H1 (cell line): ENCODE data around the gene CHRNA4. TPM values are rescaled to one million over a fixed set of nuclear protein-coding genes. Genes with fewer than 3 reads are reported as not detected.

Experiments used
- CTCF ChIA-PET: fragments of 300-600 bp; sonication (Branson Sonifier 250); formaldehyde crosslinking; loops from one replicate; lab custom pipeline; 2021; ENCODE audit not compliant: partially characterized antibody; lab: Charles Lee
- POLR2A ChIA-PET: fragments of 300-600 bp; sonication (Branson Sonifier 250); formaldehyde crosslinking; loops from one replicate; lab custom pipeline; 2021; ENCODE audit warnings: inconsistent platforms; ENCODE audit not compliant: partially characterized antibody; lab: Charles Lee
- DNase-seq, 2 experiments: peaks; one replicate each; pipeline versions ENCODE4 v3.0.0 to v3.0.0-alpha.2; 2010 to 2022; ENCODE audit warnings: low spot score in 2 of 2, low read depth in 1 of 2, mixed read lengths in 1 of 2
- FAIRE-seq: peaks from 2 replicates; lab custom pipeline; 2011; peaks lifted over from hg19 to GRCh38; lab: Jason Lieb, UNC
- H2AFZ ChIP-seq: 2 replicates; pipeline ENCODE4 v1.8.1; 2012; ENCODE audit warnings: low read length, inconsistent platforms
- H2AK5ac ChIP-seq: 2 replicates; pipeline ENCODE4 v1.6.1; 2013; ENCODE audit warnings: low read depth, low read length
- H2BK120ac ChIP-seq: replicated peaks from 2 replicates; pipeline ENCODE3; 2013; ENCODE audit warnings: low read depth, low read length, inconsistent platforms
- H2BK12ac ChIP-seq: 2 replicates; pipeline ENCODE4 v1.6.1; 2013; ENCODE audit warnings: low read depth, low read length
- H2BK15ac ChIP-seq: 2 replicates; pipeline ENCODE4 v1.6.1; 2013; ENCODE audit warnings: low read length
- H2BK20ac ChIP-seq: 2 replicates; pipeline ENCODE4 v1.6.1; 2013; ENCODE audit warnings: low read length
- H2BK5ac ChIP-seq: 2 replicates; pipeline ENCODE4 v1.6.1; 2013; ENCODE audit warnings: low read depth, low read length
- H3K14ac ChIP-seq: 2 replicates; pipeline ENCODE4 v1.6.1; 2013; ENCODE audit warnings: inconsistent platforms; ENCODE audit not compliant: insufficient read length
- H3K18ac ChIP-seq: 2 replicates; pipeline ENCODE4 v1.6.1; 2013; ENCODE audit warnings: low read length; ENCODE audit errors: extremely low read depth
- H3K23ac ChIP-seq: 2 replicates; pipeline ENCODE4 v1.6.1; 2013; ENCODE audit warnings: inconsistent platforms; ENCODE audit not compliant: insufficient read length
- H3K23me2 ChIP-seq: 2 replicates; pipeline ENCODE4 v1.6.1; 2013; ENCODE audit warnings: low read depth, low read length
- H3K27ac ChIP-seq: 2 replicates; pipeline ENCODE4 v1.6.1; 2011; ENCODE audit warnings: low read depth, low read length, inconsistent platforms
- H3K27me3 ChIP-seq, 4 experiments: replicated peaks in 1 of 4; 1 replicate in 1 of 4; 2 replicates in 3 of 4; pipeline versions ENCODE4 v1.6.1 to v1.8.1; 2011 to 2013; ENCODE audit warnings: low read length in 3 of 4, mild to moderate bottlenecking in 3 of 4, inconsistent platforms in 2 of 4, mixed read lengths in 2 of 4, moderate library complexity in 1 of 4; ENCODE audit not compliant: control insufficient read depth in 3 of 4, insufficient read depth in 3 of 4; ENCODE audit errors: extremely low read depth in 1 of 4
- H3K36me3 ChIP-seq, 4 experiments: 2 replicates each; pipeline versions ENCODE4 v1.6.1 to v1.8.1; 2011 to 2013; ENCODE audit warnings: mild to moderate bottlenecking in 4 of 4, low read length in 3 of 4, moderate library complexity in 2 of 4, control low read depth in 1 of 4, inconsistent platforms in 1 of 4; ENCODE audit not compliant: insufficient read depth in 4 of 4, control insufficient read depth in 2 of 4
- H3K4ac ChIP-seq: replicated peaks from 2 replicates; pipeline ENCODE3; 2013; ENCODE audit warnings: low read length, low read depth, mixed read lengths, inconsistent platforms; ENCODE audit not compliant: insufficient read length
- H3K4me1 ChIP-seq, 4 experiments: replicated peaks in 1 of 4; 1 replicate in 1 of 4; 2 replicates in 3 of 4; pipeline versions ENCODE4 v1.6.1 to v1.8.1; 2011 to 2013; ENCODE audit warnings: low read length in 3 of 4, inconsistent platforms in 2 of 4, mixed read lengths in 1 of 4; ENCODE audit not compliant: insufficient read depth in 4 of 4, control insufficient read depth in 3 of 4
- H3K4me2 ChIP-seq, 2 experiments: 2 replicates each; pipeline versions ENCODE4 v1.6.1 to v1.8.1; 2011 to 2013; ENCODE audit warnings: low read depth in 2 of 2, low read length in 2 of 2, control low read depth in 1 of 2, inconsistent platforms in 1 of 2, mild to moderate bottlenecking in 1 of 2; ENCODE audit not compliant: insufficient read depth in 1 of 2
- H3K4me3 ChIP-seq, 4 experiments: fragments of 200-600, 300-600 bp in 1 of 4; sonication (generic), shearing (Covaris generic), sonication (Bioruptor Twin) in 1 of 4; 2 replicates each; pipeline versions ENCODE4 v1.5.1 to v1.8.1; 2011 to 2016; ENCODE audit warnings: low read length in 4 of 4, low read depth in 3 of 4, control low read depth in 2 of 4, inconsistent platforms in 2 of 4, mild to moderate bottlenecking in 2 of 4, mixed read lengths in 1 of 4, moderate library complexity in 1 of 4; ENCODE audit not compliant: insufficient read depth in 2 of 4; ENCODE audit errors: extremely low read depth in 1 of 4
- H3K56ac ChIP-seq: replicated peaks from 2 replicates; pipeline ENCODE3; 2013; ENCODE audit warnings: low read depth, mild to moderate bottlenecking, mixed read lengths, low read length, inconsistent platforms; ENCODE audit not compliant: insufficient read length
- H3K79me1 ChIP-seq: 2 replicates; pipeline ENCODE4 v1.6.1; 2013; ENCODE audit warnings: low read depth, low read length, control low read depth
- H3K79me2 ChIP-seq, 2 experiments: 2 replicates each; pipeline versions ENCODE4 v1.6.1 to v1.8.1; 2012 to 2013; ENCODE audit warnings: low read length in 2 of 2, mild to moderate bottlenecking in 2 of 2, inconsistent platforms in 1 of 2; ENCODE audit not compliant: insufficient read depth in 2 of 2, control insufficient read depth in 1 of 2
- H3K9ac ChIP-seq, 4 experiments: replicated peaks in 1 of 4; 1 replicate in 1 of 4; 2 replicates in 3 of 4; pipeline versions ENCODE4 v1.6.1 to v1.8.1; 2011 to 2013; ENCODE audit warnings: low read depth in 3 of 4, low read length in 3 of 4, control low read depth in 2 of 4, mild to moderate bottlenecking in 2 of 4, moderate library complexity in 2 of 4, inconsistent platforms in 1 of 4; ENCODE audit errors: extremely low read depth in 1 of 4
- H3K9me3 ChIP-seq, 2 experiments: 2 replicates each; pipeline versions ENCODE4 v1.6.1 to v1.8.1; 2012 to 2013; ENCODE audit warnings: mild to moderate bottlenecking in 2 of 2, moderate library complexity in 2 of 2, control low read depth in 1 of 2, inconsistent platforms in 1 of 2, low read depth in 1 of 2, low read length in 1 of 2, mixed read lengths in 1 of 2; ENCODE audit not compliant: insufficient read depth in 2 of 2
- H4K20me1 ChIP-seq, 2 experiments: replicated peaks in 1 of 2; 2 replicates each; pipeline versions ENCODE3 to v1.8.1; 2011 to 2013; ENCODE audit warnings: inconsistent platforms in 2 of 2, low read length in 2 of 2, mild to moderate bottlenecking in 1 of 2; ENCODE audit not compliant: insufficient read depth in 2 of 2, control insufficient read depth in 1 of 2
- H4K5ac ChIP-seq: 2 replicates; pipeline ENCODE4 v1.6.1; 2013; ENCODE audit warnings: low read length, low read depth, mixed read lengths, inconsistent platforms; ENCODE audit not compliant: insufficient read length
- H4K8ac ChIP-seq: 2 replicates; pipeline ENCODE4 v1.8.0; 2013; ENCODE audit warnings: mild to moderate bottlenecking, moderate library complexity, low read length, inconsistent platforms; ENCODE audit not compliant: insufficient read depth; ENCODE audit errors: extremely low read depth
- H4K91ac ChIP-seq: replicated peaks from 2 replicates; pipeline ENCODE3; 2013; ENCODE audit warnings: low read length, mixed read lengths, inconsistent platforms; ENCODE audit not compliant: insufficient read length
- CTBP2 ChIP-seq: IDR thresholded peaks from 2 replicates; pipeline ENCODE4 v1.7.0; 2011; ENCODE audit warnings: borderline replicate concordance, mild to moderate bottlenecking, moderate library complexity, mixed read lengths, low read length; ENCODE audit not compliant: insufficient read depth, insufficient read length
- EGR1 ChIP-seq: IDR thresholded peaks from 2 replicates; pipeline ENCODE4 v1.6.1; 2011; ENCODE audit warnings: low read depth, low read length, borderline replicate concordance
- KDM1A ChIP-seq: fragments of 200-600, 300-600 bp; sonication (generic); IDR thresholded peaks from 2 replicates; pipeline ENCODE4 v1.7.1; 2016; ENCODE audit warnings: mild to moderate bottlenecking, low read length, borderline replicate concordance
- MAFK ChIP-seq: IDR thresholded peaks from 2 replicates; pipeline ENCODE4 v1.6.1; 2012; ENCODE audit warnings: low read depth, mild to moderate bottlenecking, improper control_type of control experiment, low read length
- POLR2A ChIP-seq, 2 experiments: IDR thresholded peaks; 1 replicate in 1 of 2; 2 replicates in 1 of 2; pipeline ENCODE4 v1.6.1; 2011; ENCODE audit warnings: low read depth in 2 of 2, low read length in 2 of 2, mild to moderate bottlenecking in 2 of 2; ENCODE audit errors: control extremely low read depth in 1 of 2
- POU5F1 ChIP-seq: IDR thresholded peaks from 2 replicates; pipeline ENCODE4 v1.6.1; 2011; ENCODE audit warnings: low read depth, mild to moderate bottlenecking, low read length, moderate library complexity
- RXRA ChIP-seq: IDR thresholded peaks from 2 replicates; pipeline ENCODE4 v1.6.1; 2011; ENCODE audit warnings: low read depth, mild to moderate bottlenecking, low read length, moderate library complexity; ENCODE audit not compliant: insufficient read depth
- SIN3A ChIP-seq, 2 experiments: IDR thresholded peaks in 1 of 2; conservative IDR thresholded peaks in 1 of 2; 2 replicates each; pipeline ENCODE4 v1.6.1; 2011 to 2012; ENCODE audit warnings: low read length in 2 of 2, improper control_type of control experiment in 1 of 2, low read depth in 1 of 2, mild to moderate bottlenecking in 1 of 2
- SRF ChIP-seq: IDR thresholded peaks from 2 replicates; pipeline ENCODE4 v1.6.1; 2011; ENCODE audit warnings: mild to moderate bottlenecking, low read depth, low read length, moderate library complexity
- SUZ12 ChIP-seq: fragments of 200-600 bp; sonication (generic); IDR thresholded peaks from 2 replicates; pipeline ENCODE4 v1.6.1; 2012; ENCODE audit warnings: mild to moderate bottlenecking, inconsistent platforms, low read length, moderate library complexity, mixed read lengths
- TAF1 ChIP-seq: IDR thresholded peaks from 2 replicates; pipeline ENCODE4 v1.6.1; 2011; ENCODE audit warnings: mild to moderate bottlenecking, low read depth, low read length
- TAF7 ChIP-seq: optimal IDR thresholded peaks from 2 replicates; pipeline ENCODE3; 2011; ENCODE audit warnings: low read depth, mild to moderate bottlenecking, inconsistent platforms, low read length, moderate library complexity, borderline replicate concordance
- WGBS, 2 experiments: shearing (Covaris generic) in 1 of 2; methylation state at CpG; one replicate each; pipeline versions ENCODE4 v1.1.6 to v1.1.7; 2013 to 2015; ENCODE audit warnings: low lambda C conversion rate in 2 of 2, mixed read lengths in 2 of 2, inconsistent platforms in 1 of 2, low coverage in 1 of 2, missing lambda C conversion rate in 1 of 2; ENCODE audit not compliant: insufficient replicate concordance in 2 of 2, insufficient coverage in 1 of 2, insufficient read length in 1 of 2; ENCODE audit errors: extremely low coverage in 1 of 2, missing lambda C conversion rate in 1 of 2; 5-methylcytosine and 5-hydroxymethylcytosine counted together
- polyA plus RNA-seq, 7 experiments: library from polyadenylated mRNA; depleted of rRNA in 3 of 7; stranded (reverse) in 5 of 7; unstranded in 2 of 7; fragments of >200 nt in 5 of 7; fragments of 200-250 nt in 2 of 7; gene quantifications; 1 replicate in 5 of 7; 2 replicates in 1 of 7; 4 replicates in 1 of 7; pipeline versions ENCODE4 v1.2.1 to v1.2.3, GENCODE V29; 2011 to 2013; ENCODE audit warnings: missing spikeins in 2 of 7, mixed read lengths in 2 of 7
- total RNA-seq: library from RNA; stranded (reverse); fragmentation: NEBNext Ultra II Directional; extraction: Animal tissue kit (Norgen Biotek cat#: 25700); gene quantifications from 2 replicates; pipeline ENCODE4 v1.2.1, GENCODE V29; 2021
- TF ChIP-seq, protein P1 (sequence below): IDR thresholded peaks from 2 replicates; pipeline ENCODE4 v1.6.1; 2012; ENCODE audit warnings: inconsistent platforms

Gene CHRNA4
- total and polyA plus RNA-seq, 2 of the 8 experiments (the other 6 are each of a cell fraction or from before 2014, with no cell fraction given): 4.3 to 5.7 TPM

DNA sequence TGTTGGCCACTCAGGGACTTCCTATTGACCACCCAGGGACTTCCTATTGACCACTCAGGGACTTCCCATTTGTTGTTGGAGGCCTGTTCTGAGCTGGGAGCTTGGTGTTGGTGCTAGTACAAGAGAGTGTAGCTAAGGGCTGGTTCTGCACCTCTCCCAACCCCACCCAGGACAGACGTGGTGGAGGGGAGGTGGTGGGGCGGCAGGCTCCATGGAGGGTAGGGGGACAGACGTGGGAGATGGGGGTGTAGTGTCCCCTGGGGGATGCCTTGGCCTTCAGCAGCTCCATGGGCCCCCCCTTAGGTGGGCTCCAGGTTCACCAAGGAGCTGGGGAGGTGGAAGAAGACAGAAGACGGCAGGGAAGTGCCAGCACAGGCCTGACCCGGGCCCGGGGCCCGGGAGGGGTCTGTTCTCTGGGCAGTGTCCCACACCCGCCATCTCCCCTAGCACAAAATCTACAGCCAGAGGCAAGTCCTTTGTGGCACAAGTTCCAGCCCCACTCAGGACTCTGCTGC, 33.9 kb downstream of the CHRNA4 start:
- Histone ChIP-seq H2AK5ac (no peak overlapping the region), H4K20me1 (no peaks in the 10 kb centered on the region), H3K4me1 (peaks cover 0 to 5% (median 1%) of the 10 kb centered on the region in 4 experiments; a peak in 3 of 7 replicates), H3K27me3 (no peaks in the 10 kb centered on the region), H3K18ac (no peak overlapping the region), H3K79me1 (no peaks in the 10 kb centered on the region), H3K9ac (no peak overlapping the region), H2AFZ (no peak overlapping the region), H4K5ac (peak overlapping the region; percentile 2), H2BK15ac (0 out of 2 replicates have a peak overlapping the region, but pooled peaks have one; percentile 46), H3K56ac (no peak overlapping the region), H3K4me2 (no peak overlapping the region), H3K23me2 (no peaks in the 10 kb centered on the region), H3K9me3 (peaks cover 6 to 11% of the 10 kb centered on the region in 2 experiments; a peak in 3 of 4 replicates), H2BK20ac (no peak overlapping the region), H3K79me2 (no peaks in the 10 kb centered on the region), H3K14ac (no peak overlapping the region), H3K23ac (no peak overlapping the region), H4K91ac (no peak overlapping the region), H4K8ac (no peak overlapping the region), H3K4me3 (no peak overlapping the region), H2BK12ac (no peak overlapping the region), H2BK120ac (no peak overlapping the region), H3K27ac (no peak overlapping the region), H2BK5ac (no peak overlapping the region), H3K4ac (no peak overlapping the region), H3K36me3 (no peaks in the 10 kb centered on the region)
- 88% methylated on average over 4 of the region's 8 CpGs; no CpG with 5 or more reads in 1 of the 2 experiments for WGBS, 2 experiments
- DNase-seq (no peak), FAIRE-seq (no peak)
- CTCF ChIA-PET: interaction anchor here (0.9 to 5.9 kb wide), 3 partner anchors 18 to 145 kb away, joined by 3 to 43 read pairs (median 14); no protein-coding TSS in a partner anchor
- POLR2A ChIA-PET: no interaction called here
- TF ChIP-seq TAF1 (no peak), RXRA (no peak), CTBP2 (no peak), POU5F1 (no peak), TAF7 (no peak), SRF (no peak), EGR1 (no peak), KDM1A (no peak), MAFK (no peak), SIN3A (conservative IDR thresholded peaks at IDR 0.05 in 1 of 2, IDR thresholded peaks at IDR 0.05 in 1 of 2; ENCODE audit: low read depth in 1 of 2, low read length in 2 of 2) (no peak), POLR2A (IDR thresholded peaks at IDR 0.05; ENCODE audit: control extremely low read depth in 1 of 2, low read depth in 2 of 2, low read length in 2 of 2) (no peak), SUZ12 (no peak)
- TF ChIP-seq, protein P1, sequence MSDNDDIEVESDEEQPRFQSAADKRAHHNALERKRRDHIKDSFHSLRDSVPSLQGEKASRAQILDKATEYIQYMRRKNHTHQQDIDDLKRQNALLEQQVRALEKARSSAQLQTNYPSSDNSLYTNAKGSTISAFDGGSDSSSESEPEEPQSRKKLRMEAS: no peak
